Mucosa of stomach (tissue), 1 donor: ENCODE measurements around the gene RSF1.

Experiments
- H3K27me3 ChIP-seq: one replicate; pipeline ENCODE4 v1.7.0; 2013; ENCODE audit warnings: mild to moderate bottlenecking, low read length; ENCODE audit not compliant: control insufficient read depth, insufficient read depth
- H3K36me3 ChIP-seq: one replicate; pipeline ENCODE4 v1.7.0; 2013; ENCODE audit warnings: low read length; ENCODE audit not compliant: control insufficient read depth, insufficient read depth
- H3K4me1 ChIP-seq: one replicate; pipeline ENCODE4 v1.7.0; 2013; ENCODE audit warnings: mild to moderate bottlenecking, low read length; ENCODE audit not compliant: control insufficient read depth, insufficient read depth
- H3K4me3 ChIP-seq: one replicate; pipeline ENCODE4 v1.7.0; 2013; ENCODE audit warnings: low read length
- H3K9ac ChIP-seq: one replicate; pipeline ENCODE4 v1.7.0; 2013; ENCODE audit warnings: mild to moderate bottlenecking, low read length, moderate library complexity
- H3K9me3 ChIP-seq: one replicate; pipeline ENCODE4 v1.7.0; 2013; ENCODE audit warnings: mild to moderate bottlenecking, low read length, moderate library complexity; ENCODE audit not compliant: control insufficient read depth
- donor health status: Pancreatic carcinoma.

The RSF1 gene

GRCh38 chr11:77705876-77706579, 114.5 kb downstream of the RSF1 start:
- H3K36me3 ChIP-seq, result no peaks in the 10 kb centered on the region
- no peaks in the 10 kb centered on the region for H3K9me3 ChIP-seq
- no peaks in the 10 kb centered on the region for H3K27me3 ChIP-seq
- no peak overlapping the region for H3K4me3 ChIP-seq
- H3K4me1 ChIP-seq, result peaks cover 6% of the 10 kb centered on the region
- H3K9ac ChIP-seq, result no peak overlapping the region

- H3K9ac ChIP-seq, result no peak overlapping the region
- peaks cover 6% of the 10 kb centered on the region for H3K4me1 ChIP-seq
- H3K4me3 ChIP-seq, result no peak overlapping the region
- no peaks in the 10 kb centered on the region for H3K27me3 ChIP-seq
- H3K36me3 ChIP-seq, result no peaks in the 10 kb centered on the region
- H3K9me3 ChIP-seq, result no peaks in the 10 kb centered on the region
Observed at GRCh38 chr11:77705195-77705875, 115.2 kb downstream of the RSF1 start.

- H3K27me3 ChIP-seq, result no peaks in the 10 kb centered on the region
Observed at GRCh38 chr11:77704029-77704428, 116.5 kb downstream of the RSF1 start.

GRCh38 chr11:77699425-77699824, 121.1 kb downstream of the RSF1 start:
- Histone ChIP-seq H3K4me1 (no peaks in the 10 kb centered on the region), H3K27me3 (no peaks in the 10 kb centered on the region), H3K36me3 (peaks cover 4% of the 10 kb centered on the region)

More at GRCh38 chr11:77704029-77704428, 116.5 kb downstream of the RSF1 start:
- H3K9ac ChIP-seq, result no peak overlapping the region
- no peak overlapping the region for H3K4me3 ChIP-seq
- H3K4me1 ChIP-seq, result peaks cover 6% of the 10 kb centered on the region
- no peaks in the 10 kb centered on the region for H3K36me3 ChIP-seq
- no peaks in the 10 kb centered on the region for H3K9me3 ChIP-seq

GRCh38 chr11:77698896-77699295, 121.6 kb downstream of the RSF1 start:
- H3K27me3 ChIP-seq, result no peaks in the 10 kb centered on the region
- H3K4me1 ChIP-seq, result no peaks in the 10 kb centered on the region
- H3K4me3 ChIP-seq, result no peak overlapping the region
- H3K36me3 ChIP-seq, result peaks cover 4% of the 10 kb centered on the region
- H3K9ac ChIP-seq, result no peak overlapping the region
- H3K9me3 ChIP-seq, result no peaks in the 10 kb centered on the region

More at GRCh38 chr11:77699425-77699824, 121.1 kb downstream of the RSF1 start:
- H3K9me3 ChIP-seq, result no peaks in the 10 kb centered on the region
- H3K9ac ChIP-seq, result no peak overlapping the region
- no peak overlapping the region for H3K4me3 ChIP-seq

- no peaks in the 10 kb centered on the region for H3K4me1 ChIP-seq
- H3K36me3 ChIP-seq, result peaks cover 4% of the 10 kb centered on the region
- no peaks in the 10 kb centered on the region for H3K9me3 ChIP-seq
- no peaks in the 10 kb centered on the region for H3K27me3 ChIP-seq
- H3K4me3 ChIP-seq, result no peak overlapping the region
- no peak overlapping the region for H3K9ac ChIP-seq
Observed at GRCh38 chr11:77697865-77698264, 122.7 kb downstream of the RSF1 start.

- Histone ChIP-seq H3K9ac (no peak overlapping the region), H3K4me1 (no peaks in the 10 kb centered on the region), H3K36me3 (peaks cover 4% of the 10 kb centered on the region), H3K4me3 (no peak overlapping the region), H3K27me3 (no peaks in the 10 kb centered on the region), H3K9me3 (no peaks in the 10 kb centered on the region)
Observed at GRCh38 chr11:77695417-77695816, 125.1 kb downstream of the RSF1 start.

- no peaks in the 10 kb centered on the region for H3K4me1 ChIP-seq
Observed at GRCh38 chr11:77690649-77691048, 129.9 kb downstream of the RSF1 start.

GRCh38 chr11:77687088-77687487, 133.4 kb downstream of the RSF1 start:
- H3K9ac ChIP-seq, result no peak overlapping the region
- no peaks in the 10 kb centered on the region for H3K4me1 ChIP-seq
- H3K9me3 ChIP-seq, result no peaks in the 10 kb centered on the region
- H3K4me3 ChIP-seq, result no peak overlapping the region
- H3K27me3 ChIP-seq, result no peaks in the 10 kb centered on the region
- H3K36me3 ChIP-seq, result no peaks in the 10 kb centered on the region

More at GRCh38 chr11:77690649-77691048, 129.9 kb downstream of the RSF1 start:
- Histone ChIP-seq H3K9ac (no peak overlapping the region), H3K27me3 (no peaks in the 10 kb centered on the region), H3K4me3 (no peak overlapping the region), H3K9me3 (no peaks in the 10 kb centered on the region), H3K36me3 (no peaks in the 10 kb centered on the region)

- Histone ChIP-seq H3K4me3 (no peak overlapping the region), H3K4me1 (no peaks in the 10 kb centered on the region), H3K9ac (no peak overlapping the region), H3K27me3 (no peaks in the 10 kb centered on the region), H3K36me3 (peaks cover 8% of the 10 kb centered on the region), H3K9me3 (no peaks in the 10 kb centered on the region)
Observed at GRCh38 chr11:77677138-77677537, 143.4 kb downstream of the RSF1 start.

GRCh38 chr11:77672264-77672663, 148.3 kb downstream of the RSF1 start:
- H3K9me3 ChIP-seq, result no peaks in the 10 kb centered on the region
- no peak overlapping the region for H3K4me3 ChIP-seq
- no peaks in the 10 kb centered on the region for H3K4me1 ChIP-seq
- H3K27me3 ChIP-seq, result no peaks in the 10 kb centered on the region
- H3K36me3 ChIP-seq, result peaks cover 4% of the 10 kb centered on the region
- no peak overlapping the region for H3K9ac ChIP-seq

- no peaks in the 10 kb centered on the region for H3K9me3 ChIP-seq
- H3K9ac ChIP-seq, result no peak overlapping the region
- H3K4me3 ChIP-seq, result no peak overlapping the region
- H3K4me1 ChIP-seq, result no peaks in the 10 kb centered on the region
- H3K36me3 ChIP-seq, result no peaks in the 10 kb centered on the region
- no peaks in the 10 kb centered on the region for H3K27me3 ChIP-seq
Observed at GRCh38 chr11:77669848-77670511, 150.5 kb downstream of the RSF1 start.
